Neural cell (in vitro differentiated cells): ENCODE results near the gene KCNS1. TPM values are rescaled to one million over a fixed set of nuclear protein-coding genes. Genes with fewer than 3 reads are reported as not detected.
"Not testable (repeated sequence)": the region's sequence is repeated elsewhere in the genome, so short reads cannot be mapped to it uniquely, and the experiment has no call there.

Source experiments
- H2AFZ ChIP-seq: fragments of 200-600, 300-800 bp; sonication (generic), shearing (Covaris generic); 2 replicates; pipeline ENCODE4 v1.6.0; 2014; ENCODE audit warnings: low read depth, mild to moderate bottlenecking, antibody characterized with exemption, low read length, moderate library complexity
- H3F3A ChIP-seq: fragments of 200-600 bp; shearing (Covaris generic); 2 replicates; pipeline ENCODE4 v1.6.1; 2016; ENCODE audit warnings: mild to moderate bottlenecking, moderate library complexity, mixed read lengths, antibody characterized with exemption, low read length; ENCODE audit not compliant: insufficient read depth, poor library complexity, severe bottlenecking
- H3K27ac ChIP-seq: fragments of 200-600, 300-800 bp; sonication (generic), shearing (Covaris generic); 2 replicates; pipeline ENCODE4 v1.5.1; 2014; ENCODE audit warnings: mild to moderate bottlenecking, low read length, moderate library complexity
- H3K27me3 ChIP-seq: fragments of 300-800, 200-600 bp; sonication (generic), shearing (Covaris generic); 2 replicates; pipeline ENCODE4 v1.6.0; 2014; ENCODE audit warnings: mild to moderate bottlenecking, low read depth, low read length, moderate library complexity; ENCODE audit not compliant: insufficient read depth
- H3K36me3 ChIP-seq: fragments of 300-800, 200-600 bp; sonication (generic), shearing (Covaris generic); 2 replicates; pipeline ENCODE4 v1.5.1; 2014; ENCODE audit warnings: mild to moderate bottlenecking, antibody characterized with exemption, low read length, moderate library complexity; ENCODE audit not compliant: insufficient read depth
- H3K4me2 ChIP-seq: fragments of 300-800, 200-600 bp; sonication (generic), shearing (Covaris generic); 2 replicates; pipeline ENCODE4 v1.6.0; 2014; ENCODE audit warnings: mild to moderate bottlenecking, low read length
- H3K4me3 ChIP-seq: fragments of 300-800, 200-600 bp; sonication (generic), shearing (Covaris generic); 2 replicates; pipeline ENCODE4 v1.5.1; 2014; ENCODE audit warnings: mild to moderate bottlenecking, low read length, moderate library complexity
- H3K79me2 ChIP-seq: fragments of 200-600 bp; shearing (Covaris generic); replicated peaks from 2 replicates; pipeline ENCODE4 v1.6.0; 2014; ENCODE audit warnings: mild to moderate bottlenecking, low read length, moderate library complexity; ENCODE audit not compliant: insufficient read depth
- H3K9ac ChIP-seq: fragments of 300-800, 200-600 bp; sonication (generic), shearing (Covaris generic); 2 replicates; pipeline ENCODE4 v1.6.1; 2016; ENCODE audit warnings: mild to moderate bottlenecking, low read length, mixed read lengths
- H3K9me2 ChIP-seq: fragments of 200-600 bp; shearing (Covaris generic); 2 replicates; pipeline ENCODE4 v1.6.1; 2016; ENCODE audit warnings: mild to moderate bottlenecking, low read length, mixed read lengths; ENCODE audit not compliant: insufficient read depth
- H3K9me3 ChIP-seq: fragments of 200-600, 300-800 bp; sonication (generic), shearing (Covaris generic); 2 replicates; pipeline ENCODE4 v1.6.1; 2016; ENCODE audit warnings: mild to moderate bottlenecking, mixed run types, low read length, moderate library complexity, mixed read lengths
- H4K20me1 ChIP-seq: fragments of 200-600 bp; shearing (Covaris generic); 2 replicates; pipeline ENCODE4 v1.6.1; 2016; ENCODE audit warnings: mild to moderate bottlenecking, mixed run types; ENCODE audit not compliant: insufficient read depth
- CTCF ChIP-seq: fragments of 450-650 bp; IDR thresholded peaks from 2 replicates; pipeline ENCODE4 v1.5.1; 2014; ENCODE audit warnings: antibody characterized with exemption, mild to moderate bottlenecking, moderate library complexity; ENCODE audit not compliant: poor library complexity, severe bottlenecking
- EP300 ChIP-seq: fragments of 450-650 bp; conservative IDR thresholded peaks from 2 replicates; pipeline ENCODE4 v1.6.1; 2014; ENCODE audit warnings: antibody characterized with exemption, mild to moderate bottlenecking, moderate library complexity; ENCODE audit not compliant: poor library complexity, severe bottlenecking
- EZH2 ChIP-seq: fragments of 200-600, 300-800 bp; shearing (Covaris generic), sonication (generic); IDR thresholded peaks from 2 replicates; pipeline ENCODE4 v1.6.1; 2014; ENCODE audit warnings: antibody characterized with exemption, low read length, borderline replicate concordance, mild to moderate bottlenecking; ENCODE audit not compliant: insufficient read depth, poor library complexity, severe bottlenecking
- MXI1 ChIP-seq: fragments of 450-650 bp; conservative IDR thresholded peaks from 2 replicates; pipeline ENCODE4 v1.6.1; 2014; ENCODE audit warnings: antibody characterized with exemption, mild to moderate bottlenecking; ENCODE audit not compliant: poor library complexity, severe bottlenecking
- POLR2AphosphoS5 ChIP-seq: IDR thresholded peaks from 2 replicates; pipeline ENCODE4 v1.6.1; 2012
- RAD21 ChIP-seq: fragments of 450-650 bp; conservative IDR thresholded peaks from 2 replicates; pipeline ENCODE4 v1.6.1; 2014; ENCODE audit warnings: antibody characterized with exemption, mild to moderate bottlenecking, moderate library complexity
- REST ChIP-seq: IDR thresholded peaks from 2 replicates; pipeline ENCODE4 v1.6.1; 2012; ENCODE audit warnings: borderline replicate concordance
- SMC3 ChIP-seq: fragments of 450-650 bp; conservative IDR thresholded peaks from 2 replicates; pipeline ENCODE4 v1.6.1; 2014; ENCODE audit warnings: antibody characterized with exemption, mild to moderate bottlenecking, moderate library complexity; ENCODE audit not compliant: poor library complexity
- TAF1 ChIP-seq: IDR thresholded peaks from 2 replicates; pipeline ENCODE4 v1.6.1; 2012; ENCODE audit warnings: low read depth
- polyA plus RNA-seq: library from polyadenylated mRNA; depleted of rRNA; stranded (reverse); fragments of >200 nt; gene quantifications from 2 replicates; pipeline ENCODE4 v1.2.3, GENCODE V29; 2014

The KCNS1 gene
- polyA plus RNA-seq, 1 donor from 2014 or later: not detected

GRCh38 chr20:45140836-45141235, 39.9 kb upstream of the KCNS1 start:
- no peaks in the 10 kb centered on the region for H3K79me2 ChIP-seq
- H3K9me3 ChIP-seq: no peaks in the 10 kb centered on the region
- H3F3A ChIP-seq: no peaks in the 10 kb centered on the region
- H2AFZ ChIP-seq: no peak overlapping the region
- no peaks in the 10 kb centered on the region for H3K9me2 ChIP-seq
- no peak overlapping the region for H3K9ac ChIP-seq
- TF ChIP-seq EZH2 (no peak), REST (no peak), TAF1 (no peak), POLR2AphosphoS5 (no peak), RAD21 (no peak), SMC3 (no peak), MXI1 (no peak), CTCF (no peak), EP300 (no peak)
- no peak overlapping the region for H3K4me2 ChIP-seq
- no peak overlapping the region for H3K4me3 ChIP-seq
- H3K27ac ChIP-seq: no peak overlapping the region
- H3K36me3 ChIP-seq: no peaks in the 10 kb centered on the region
- no peaks in the 10 kb centered on the region for H4K20me1 ChIP-seq
- no peaks in the 10 kb centered on the region for H3K27me3 ChIP-seq

GRCh38 chr20:45139733-45140375, 38.9 kb upstream of the KCNS1 start:
- H3K27me3 ChIP-seq, H3K27ac ChIP-seq, H2AFZ ChIP-seq, H3K9me2 ChIP-seq, H3K4me3 ChIP-seq, H3K79me2 ChIP-seq, H3K36me3 ChIP-seq, H4K20me1 ChIP-seq, H3K9ac ChIP-seq, H3F3A ChIP-seq, H3K4me2 ChIP-seq, H3K9me3 ChIP-seq: not testable (repeated sequence)
